CD4-positive, alpha-beta T cell treated with Interleukin-12 subunit alpha and Interleukin-12 subunit beta, for 1 hour (primary cell): ENCODE data around the gene ZNF18.
"Not testable (repeated sequence)": the region's sequence is repeated elsewhere in the genome, so short reads cannot be mapped to it uniquely, and the experiment has no call there.

ENCODE experiments used
- DNase-seq: peaks from one replicate; pipeline ENCODE4 v3.0.0-alpha.2; 2020

ZNF18 gene

GRCh38 chr17:11986179-11986941, 10.9 kb downstream of the ZNF18 start:
- DNase-seq, result no peak

- DNase-seq, result no peak
Observed at GRCh38 chr17:11981862-11982261, 15.4 kb downstream of the ZNF18 start.

- DNase-seq, result no peak
Observed at GRCh38 chr17:11980813-11981212, 16.5 kb downstream of the ZNF18 start.

- DNase-seq, result no peak
Observed at GRCh38 chr17:11979795-11980194, 17.5 kb downstream of the ZNF18 start.

GRCh38 chr17:11972741-11973140, 24.5 kb downstream of the ZNF18 start:
- not testable (repeated sequence) for DNase-seq

- no peak for DNase-seq
Observed at GRCh38 chr17:11969565-11969964, 27.7 kb downstream of the ZNF18 start.

GRCh38 chr17:11954936-11955335, 42.3 kb downstream of the ZNF18 start:
- DNase-seq, result no peak

- no peak for DNase-seq
Observed at GRCh38 chr17:11953924-11954323, 43.4 kb downstream of the ZNF18 start.

GRCh38 chr17:11952610-11953009, 44.7 kb downstream of the ZNF18 start:
- DNase-seq, result no peak

- no peak for DNase-seq
Observed at GRCh38 chr17:11950771-11951519, 46.3 kb downstream of the ZNF18 start.

- not testable (repeated sequence) for DNase-seq
Observed at GRCh38 chr17:11949571-11949970, 47.7 kb downstream of the ZNF18 start.

- no peak for DNase-seq
Observed at GRCh38 chr17:11948789-11949188, 48.5 kb downstream of the ZNF18 start.

GRCh38 chr17:11944587-11944986, 52.7 kb downstream of the ZNF18 start:
- DNase-seq, result no peak

GRCh38 chr17:11943759-11944347, 53.4 kb downstream of the ZNF18 start:
- no peak for DNase-seq

GRCh38 chr17:11943086-11943485, 54.2 kb downstream of the ZNF18 start:
- DNase-seq, result not testable (repeated sequence)

- DNase-seq, result no peak
Observed at GRCh38 chr17:11940904-11941303, 56.4 kb downstream of the ZNF18 start.

GRCh38 chr17:11935734-11936406, 61.4 kb downstream of the ZNF18 start:
- DNase-seq, result no peak

GRCh38 chr17:11932337-11932898, 64.9 kb downstream of the ZNF18 start:
- DNase-seq, result no peak

GRCh38 chr17:11928436-11928835, 68.8 kb downstream of the ZNF18 start:
- DNase-seq, result no peak
